ENCODE data around the gene RAP2C. TPM values are rescaled to one million over a fixed set of nuclear protein-coding genes. Genes with fewer than 3 reads are reported as not detected.

RAP2C gene
- 10 to 100 TPM in 3 of 4 donors, 1 to 10 TPM in 1; 9.4 to 13.8 (median 13.6) TPM for total RNA-seq

DNA sequence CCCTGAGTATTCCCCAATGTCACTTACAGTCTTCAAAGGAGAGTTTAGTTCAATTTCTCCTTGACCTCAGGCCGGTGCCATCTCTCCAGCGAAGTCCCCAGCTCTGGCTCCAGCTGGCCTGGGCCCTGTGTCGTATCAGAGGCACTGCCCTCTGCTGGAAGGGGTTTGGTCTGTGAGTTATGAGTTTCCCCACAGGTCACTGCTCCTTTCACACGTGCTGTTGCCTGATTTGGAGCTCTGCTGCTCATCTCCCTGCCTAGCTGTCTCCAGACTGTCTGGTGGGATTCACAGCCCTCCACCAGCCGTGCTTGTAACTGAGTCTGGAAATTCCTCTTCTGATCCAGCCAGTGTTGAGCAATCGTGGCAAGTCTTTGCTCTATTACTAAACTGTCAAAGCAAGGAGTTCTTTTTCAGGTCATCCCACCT lies at the start of gene RAP2C:
Gene RAP2C (minus strand): TSS at position 105 of the 426 bp plus-strand sequence. CDS start 2,179 bp downstream, outside the sequence.
- TF ChIP-seq, protein P1, sequence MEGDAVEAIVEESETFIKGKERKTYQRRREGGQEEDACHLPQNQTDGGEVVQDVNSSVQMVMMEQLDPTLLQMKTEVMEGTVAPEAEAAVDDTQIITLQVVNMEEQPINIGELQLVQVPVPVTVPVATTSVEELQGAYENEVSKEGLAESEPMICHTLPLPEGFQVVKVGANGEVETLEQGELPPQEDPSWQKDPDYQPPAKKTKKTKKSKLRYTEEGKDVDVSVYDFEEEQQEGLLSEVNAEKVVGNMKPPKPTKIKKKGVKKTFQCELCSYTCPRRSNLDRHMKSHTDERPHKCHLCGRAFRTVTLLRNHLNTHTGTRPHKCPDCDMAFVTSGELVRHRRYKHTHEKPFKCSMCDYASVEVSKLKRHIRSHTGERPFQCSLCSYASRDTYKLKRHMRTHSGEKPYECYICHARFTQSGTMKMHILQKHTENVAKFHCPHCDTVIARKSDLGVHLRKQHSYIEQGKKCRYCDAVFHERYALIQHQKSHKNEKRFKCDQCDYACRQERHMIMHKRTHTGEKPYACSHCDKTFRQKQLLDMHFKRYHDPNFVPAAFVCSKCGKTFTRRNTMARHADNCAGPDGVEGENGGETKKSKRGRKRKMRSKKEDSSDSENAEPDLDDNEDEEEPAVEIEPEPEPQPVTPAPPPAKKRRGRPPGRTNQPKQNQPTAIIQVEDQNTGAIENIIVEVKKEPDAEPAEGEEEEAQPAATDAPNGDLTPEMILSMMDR (IDR thresholded peaks at IDR 0.05 in 4 of 5, conservative IDR thresholded peaks at IDR 0.05 in 1 of 5), result peak in 4 of 5 experiments; percentile 46 to 60 (median 53)
- TF ChIP-seq POLR2A (IDR thresholded peaks at IDR 0.05), result peak; percentile 63 to 66
- H3K36me3 ChIP-seq, result no peaks in the 10 kb centered on the region
- in situ Hi-C loops (cut with MboI; ENCODE audit: low sequenced_read_pairs in 4 of 4) (loop anchor here in 1 of 4 donors (25.0 kb wide), 1 partner anchor 132 kb away; no protein-coding TSS in a partner anchor), intact Hi-C loops (cut with DNase I; ENCODE audit: low total_unique reads) (loop anchor here (2.0 kb wide), 1 partner anchor 127 kb away; no protein-coding TSS in a partner anchor)
- peak within 1 kb of the TSS; percentile 94 to 96 (median 94) for H3K27ac ChIP-seq
- ATAC-seq (peak; percentile 80 to 86), DNase-seq (peak; percentile 62 to 87)
- H3K9me3 ChIP-seq, result no peaks in the 10 kb centered on the region
- H3K4me1 ChIP-seq, result peaks cover 10 to 24% of the 10 kb centered on the region in 2 donors
- H3K4me3 ChIP-seq, result peak within 1 kb of the TSS; percentile 59 to 86 (median 72)
- H3K27me3 ChIP-seq, result no peaks in the 10 kb centered on the region

DNA sequence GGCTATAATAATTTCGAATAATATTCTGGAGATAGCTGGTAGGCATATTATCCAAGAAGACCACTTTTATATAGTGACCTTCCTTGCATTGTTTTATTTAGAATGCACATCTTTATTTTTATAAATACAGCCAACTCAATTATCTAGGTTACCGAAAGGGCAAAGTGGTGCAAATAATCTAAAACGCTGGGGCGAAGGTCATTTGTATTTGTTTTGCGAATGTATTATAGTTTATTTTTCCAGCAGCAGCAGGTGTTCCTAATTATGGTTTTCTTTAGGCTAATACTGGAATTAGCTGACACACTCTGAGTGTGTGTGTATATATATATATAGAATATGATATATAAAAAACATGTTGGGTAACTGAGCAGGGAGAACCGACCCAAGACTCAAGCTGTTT lies 48.1 kb upstream of the RAP2C start:
- ATAC-seq, result no peak
- no peaks in the 10 kb centered on the region for H3K9me3 ChIP-seq
- H3K27ac ChIP-seq, result no peak overlapping the region
- intact Hi-C loops (cut with DNase I; ENCODE audit: low total_unique reads) (no loop called here), in situ Hi-C loops (cut with MboI; ENCODE audit: low sequenced_read_pairs in 4 of 4) (no loop called here)
- no peak for DNase-seq
- no peak overlapping the region for H3K4me3 ChIP-seq
- no peaks in the 10 kb centered on the region for H3K27me3 ChIP-seq
- TF ChIP-seq, protein P1 (IDR thresholded peaks at IDR 0.05 in 4 of 5, conservative IDR thresholded peaks at IDR 0.05 in 1 of 5), result no peak
- no peak for TF ChIP-seq POLR2A (IDR thresholded peaks at IDR 0.05)
- no peaks in the 10 kb centered on the region for H3K36me3 ChIP-seq
- no peaks in the 10 kb centered on the region for H3K4me1 ChIP-seq

DNA sequence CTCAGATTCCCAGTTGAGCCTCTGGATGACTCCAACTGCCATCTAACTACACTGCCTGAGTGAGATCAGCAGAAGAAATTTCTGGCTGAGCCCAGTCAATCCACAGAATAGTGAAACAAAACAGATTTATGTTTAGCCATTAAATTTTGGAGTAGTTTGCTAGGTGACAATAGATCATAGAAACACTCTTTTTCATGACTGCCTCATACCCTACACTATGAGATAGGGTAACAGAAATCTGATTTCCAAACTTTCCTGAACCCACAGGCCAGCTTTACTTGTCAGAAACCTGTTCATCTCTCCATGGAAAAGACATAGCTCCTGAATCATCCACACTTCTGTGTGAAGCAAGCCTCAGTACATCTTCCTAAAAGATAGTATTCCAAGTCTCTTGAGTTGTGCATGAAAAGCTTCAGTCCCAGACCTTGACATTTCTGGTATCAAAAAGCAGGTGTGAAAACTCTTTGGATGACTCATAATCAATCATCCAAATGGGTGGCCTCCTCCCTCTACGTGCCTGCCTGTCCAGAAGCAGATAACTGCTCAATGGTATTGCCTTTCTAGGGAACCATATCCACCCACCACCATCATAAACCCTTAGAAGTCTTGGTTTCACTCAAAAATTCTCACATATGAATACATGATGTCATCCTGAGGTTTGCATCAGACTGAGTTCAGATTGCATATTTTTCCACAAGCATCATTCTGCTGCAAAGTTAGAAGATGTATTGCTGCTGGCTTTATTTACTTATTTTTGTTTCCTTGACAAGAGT lies 47.5 kb upstream of the RAP2C start:
- H3K4me3 ChIP-seq, result no peak overlapping the region
- H3K9me3 ChIP-seq, result no peaks in the 10 kb centered on the region
- ATAC-seq (no peak), DNase-seq (no peak)
- H3K36me3 ChIP-seq, result no peaks in the 10 kb centered on the region
- H3K27me3 ChIP-seq, result no peaks in the 10 kb centered on the region
- no peak overlapping the region for H3K27ac ChIP-seq
- H3K4me1 ChIP-seq, result no peaks in the 10 kb centered on the region
- in situ Hi-C loops (cut with MboI; ENCODE audit: low sequenced_read_pairs in 4 of 4), result no loop called here
- intact Hi-C loops (cut with DNase I; ENCODE audit: low total_unique reads), result no loop called here
- TF ChIP-seq, protein P1 (IDR thresholded peaks at IDR 0.05 in 4 of 5, conservative IDR thresholded peaks at IDR 0.05 in 1 of 5), result no peak
- no peak for TF ChIP-seq POLR2A (IDR thresholded peaks at IDR 0.05)

DNA sequence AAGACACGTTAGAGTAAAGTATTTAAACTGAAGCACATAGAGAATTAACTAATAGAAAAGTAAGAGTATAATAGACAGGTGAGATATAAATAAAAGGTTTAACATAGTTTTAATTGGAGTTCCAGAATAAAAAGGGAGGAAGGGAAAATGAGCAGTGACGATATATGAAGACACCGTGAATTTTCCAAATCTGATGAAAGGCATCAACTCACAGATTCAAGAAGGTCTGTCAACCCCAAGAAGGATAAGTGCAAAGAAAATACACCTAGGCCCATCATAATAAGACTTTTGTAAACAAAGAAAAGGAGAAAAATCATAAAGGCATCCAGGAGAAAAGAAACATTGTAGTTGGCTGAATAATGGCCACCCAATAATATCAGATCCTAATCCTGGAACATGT lies 43.9 kb upstream of the RAP2C start:
- H3K4me1 ChIP-seq, result no peaks in the 10 kb centered on the region

More for the DNA sequence above, 43.9 kb upstream of the RAP2C start:
- Histone ChIP-seq H3K36me3 (no peaks in the 10 kb centered on the region), H3K4me3 (no peak overlapping the region), H3K27ac (no peak overlapping the region), H3K27me3 (no peaks in the 10 kb centered on the region), H3K9me3 (no peaks in the 10 kb centered on the region)
- intact Hi-C loops (cut with DNase I; ENCODE audit: low total_unique reads), result no loop called here
- DNase-seq, result no peak
- in situ Hi-C loops (cut with MboI; ENCODE audit: low sequenced_read_pairs in 4 of 4), result no loop called here
- TF ChIP-seq POLR2A (IDR thresholded peaks at IDR 0.05), result no peak
- TF ChIP-seq, protein P1 (IDR thresholded peaks at IDR 0.05 in 4 of 5, conservative IDR thresholded peaks at IDR 0.05 in 1 of 5), result no peak
- no peak for ATAC-seq
